Naive thymus-derived CD4-positive, alpha-beta T cell (primary cell): Measurements from ENCODE around the gene NUMB. TPM values are rescaled to one million over a fixed set of nuclear protein-coding genes. Genes with fewer than 3 reads are reported as not detected.

Experiments
- ATAC-seq: fragments of 150-1000 bp; cut with Tn5 transposase; 2 replicates; pipeline ENCODE4 v1.10.0; 2021; ENCODE audit warnings: mild to moderate bottlenecking, moderate library complexity
- CTCF ChIA-PET: fragments of 350-600 bp; sonication (Branson Sonifier 250); formaldehyde crosslinking; loops from one replicate; lab custom pipeline; 2021; ENCODE audit warnings: antibody characterized with exemption; lab: Charles Lee
- POLR2A ChIA-PET: fragments of 350-600 bp; sonication (Branson Sonifier 250); formaldehyde crosslinking; loops from one replicate; lab custom pipeline; 2021; ENCODE audit warnings: antibody characterized with exemption, inconsistent platforms; lab: Charles Lee
- DNase-seq, 9 donors: peaks; one replicate each; pipeline versions ENCODE4 v3.0.0 to v3.0.0-alpha.2; 2020 to 2022; ENCODE audit warnings: mixed read lengths in 1 of 9
- H3K27ac ChIP-seq: one replicate; pipeline ENCODE4 v1.7.0; 2013; ENCODE audit warnings: mild to moderate bottlenecking, low read depth, low read length, moderate library complexity
- H3K27me3 ChIP-seq, 2 donors: one replicate each; pipeline ENCODE4 v1.7.0; 2013; ENCODE audit warnings: low read length in 2 of 2, mild to moderate bottlenecking in 2 of 2, moderate library complexity in 2 of 2; ENCODE audit not compliant: control insufficient read depth in 2 of 2, insufficient read depth in 2 of 2
- H3K36me3 ChIP-seq, 3 experiments: 1 replicate in 2 of 3; 2 replicates in 1 of 3; pipeline ENCODE4 v1.7.0; 2013; ENCODE audit warnings: low read length in 3 of 3, mild to moderate bottlenecking in 3 of 3, moderate library complexity in 1 of 3; ENCODE audit not compliant: insufficient read depth in 3 of 3, control insufficient read depth in 2 of 3
- H3K4me1 ChIP-seq, 2 donors: one replicate each; pipeline ENCODE4 v1.7.0; 2013; ENCODE audit warnings: low read length in 2 of 2, mild to moderate bottlenecking in 2 of 2, moderate library complexity in 1 of 2; ENCODE audit not compliant: control insufficient read depth in 2 of 2, insufficient read depth in 2 of 2
- H3K4me3 ChIP-seq: 2 replicates; pipeline ENCODE4 v1.7.0; 2013; ENCODE audit warnings: mild to moderate bottlenecking, low read length
- H3K9me3 ChIP-seq, 3 experiments: 1 replicate in 2 of 3; 2 replicates in 1 of 3; pipeline ENCODE4 v1.7.0; 2013; ENCODE audit warnings: low read length in 3 of 3; ENCODE audit not compliant: control insufficient read depth in 2 of 3
- H3K27ac Mint-ChIP-seq, 9 donors: one replicate each; pipeline ENCODE4 v1.8.0; 2020 to 2022; ENCODE audit warnings: mixed read lengths in 9 of 9, mild to moderate bottlenecking in 8 of 9, moderate library complexity in 5 of 9, inconsistent platforms in 2 of 9
- H3K27me3 Mint-ChIP-seq, 5 donors: one replicate each; pipeline ENCODE4 v1.8.0; 2021 to 2022; ENCODE audit warnings: mixed read lengths in 5 of 5, mild to moderate bottlenecking in 1 of 5
- H3K36me3 Mint-ChIP-seq, 5 donors: one replicate each; pipeline ENCODE4 v1.8.0; 2020 to 2022; ENCODE audit warnings: mixed read lengths in 5 of 5, mild to moderate bottlenecking in 3 of 5, inconsistent platforms in 1 of 5
- H3K4me1 Mint-ChIP-seq, 7 donors: one replicate each; pipeline ENCODE4 v1.8.0; 2020 to 2022; ENCODE audit warnings: mixed read lengths in 7 of 7, mild to moderate bottlenecking in 3 of 7, inconsistent platforms in 1 of 7
- H3K4me3 Mint-ChIP-seq, 10 donors: one replicate each; pipeline ENCODE4 v1.8.0; 2020 to 2022; ENCODE audit warnings: mild to moderate bottlenecking in 10 of 10, mixed read lengths in 10 of 10, moderate library complexity in 6 of 10, inconsistent platforms in 2 of 10
- H3K9me3 Mint-ChIP-seq, 11 donors: one replicate each; pipeline ENCODE4 v1.8.0; 2020 to 2022; ENCODE audit warnings: mixed read lengths in 11 of 11, mild to moderate bottlenecking in 4 of 11, inconsistent platforms in 1 of 11, moderate library complexity in 1 of 11
- intact Hi-C, 2 donors: fragments of 100-400 bp; cut with micrococcal nuclease; formaldehyde crosslinking; loops; one replicate each; pipeline ENCODE4 v1.15.1; 2023
- polyA plus RNA-seq, 2 donors: library from polyadenylated mRNA; unstranded; fragments of 300-500 nt; fragmentation: Illumina TruSeq; gene quantifications; one replicate each; pipeline ENCODE4 v1.2.3, GENCODE V29; 2021
- total RNA-seq, 6 experiments: library from RNA in 5 of 6; stranded (reverse) in 5 of 6; gene quantifications; 1 replicate in 5 of 6; 2 replicates in 1 of 6; pipeline ENCODE4 v1.2.3 and lab custom pipeline; 2021 to 2026

The NUMB gene
- total and polyA plus RNA-seq, 7 experiments from 2014 or later: 32.7 to 90.6 (median 49.0) TPM

DNA sequence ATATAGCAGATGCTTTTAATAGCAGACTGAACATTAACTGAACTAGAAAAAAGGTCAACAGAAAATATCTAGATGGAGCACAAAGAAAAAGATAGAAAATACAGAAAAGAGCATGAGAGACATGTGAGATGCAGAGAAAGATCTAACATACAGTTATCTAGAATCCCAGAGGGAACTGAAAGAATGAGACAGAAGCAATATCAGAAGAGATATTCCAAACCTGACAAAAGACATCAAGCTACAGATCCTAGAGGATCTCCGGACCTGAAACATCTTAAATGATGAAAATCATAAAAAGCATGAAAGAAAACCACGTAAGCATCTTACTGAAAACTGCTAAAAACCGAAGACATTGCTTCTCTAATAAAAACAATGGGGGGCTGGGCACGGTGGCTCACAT is 75.0 kb downstream of the NUMB start:
- no peak overlapping the region for H3K4me3 Mint-ChIP-seq
- CTCF ChIA-PET: no interaction called here
- ATAC-seq: no peak

DNA sequence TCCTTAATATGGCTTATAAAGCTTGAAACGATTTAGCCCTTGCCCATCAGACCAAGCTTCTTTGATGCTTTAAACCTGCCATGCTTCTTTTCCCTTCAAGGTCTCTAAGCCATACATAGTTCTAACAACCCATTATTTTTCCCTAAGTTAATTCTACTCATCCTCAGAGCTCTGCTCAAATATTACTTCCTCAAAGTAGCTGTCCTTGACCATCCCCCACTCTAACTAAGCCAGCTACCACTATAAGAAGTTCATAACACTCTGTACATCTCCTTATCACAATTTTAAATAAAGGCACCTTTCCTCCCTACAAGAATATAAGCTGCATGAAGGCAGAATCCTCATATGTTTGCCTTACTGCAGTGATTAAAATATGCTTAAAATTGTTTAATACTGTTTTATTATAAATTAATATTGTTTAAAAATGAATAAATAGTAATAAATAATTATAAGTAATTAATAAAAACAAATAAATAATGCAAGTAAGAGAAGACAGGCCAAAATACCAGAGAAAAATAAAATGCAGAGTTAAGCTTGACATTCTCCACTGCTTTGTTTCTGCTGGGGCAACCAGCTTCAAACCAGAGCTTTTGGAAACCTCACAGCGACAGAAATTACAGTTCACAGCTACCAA is 76.8 kb downstream of the NUMB start:
- Mint-ChIP-seq H3K36me3 (peaks cover 5 to 45% (median 38%) of the 10 kb centered on the region in 5 donors), H3K4me1 (peaks cover 0 to 15% (median 8%) of the 10 kb centered on the region in 7 donors), H3K27ac (no peak overlapping the region), H3K4me3 (no peak overlapping the region), H3K9me3 (peaks cover 0 to 25% (median 13%) of the 10 kb centered on the region in 11 donors), H3K27me3 (no peaks in the 10 kb centered on the region)
- H3K4me1 ChIP-seq: no peaks in the 10 kb centered on the region
- no peaks in the 10 kb centered on the region for H3K27me3 ChIP-seq
- H3K27ac ChIP-seq: no peak overlapping the region
- CTCF ChIA-PET: interaction anchor here (0.6 kb wide), 1 partner anchor 8 kb away, joined by 4 read pairs; no protein-coding TSS in a partner anchor
- H3K4me3 ChIP-seq: no peak overlapping the region
- DNase-seq: no peak
- H3K36me3 ChIP-seq: no peaks in the 10 kb centered on the region
- no peak for ATAC-seq
- peaks cover 0 to 14% (median 0%) of the 10 kb centered on the region in 3 experiments for H3K9me3 ChIP-seq
- POLR2A ChIA-PET: interaction anchor here (0.6 kb wide), 1 partner anchor 14 kb away, joined by 4 read pairs; no protein-coding TSS in a partner anchor
- intact Hi-C loops: no loop called here

More for the DNA sequence above, 75.0 kb downstream of the NUMB start:
- peaks cover 0 to 25% (median 13%) of the 10 kb centered on the region in 11 donors for H3K9me3 Mint-ChIP-seq
- H3K27ac Mint-ChIP-seq: no peak overlapping the region
- intact Hi-C loops: no loop called here
- H3K4me3 ChIP-seq: no peak overlapping the region
- no peak overlapping the region for H3K27ac ChIP-seq
- H3K4me1 ChIP-seq: no peaks in the 10 kb centered on the region
- H3K36me3 Mint-ChIP-seq: peaks cover 5 to 50% (median 44%) of the 10 kb centered on the region in 5 donors
- DNase-seq: no peak
- H3K36me3 ChIP-seq: no peaks in the 10 kb centered on the region
- no peaks in the 10 kb centered on the region for H3K27me3 ChIP-seq
- POLR2A ChIA-PET: no interaction called here
- no peaks in the 10 kb centered on the region for H3K27me3 Mint-ChIP-seq
- peaks cover 0 to 14% (median 0%) of the 10 kb centered on the region in 3 experiments for H3K9me3 ChIP-seq
- H3K4me1 Mint-ChIP-seq: peaks cover 0 to 14% (median 8%) of the 10 kb centered on the region in 7 donors

DNA sequence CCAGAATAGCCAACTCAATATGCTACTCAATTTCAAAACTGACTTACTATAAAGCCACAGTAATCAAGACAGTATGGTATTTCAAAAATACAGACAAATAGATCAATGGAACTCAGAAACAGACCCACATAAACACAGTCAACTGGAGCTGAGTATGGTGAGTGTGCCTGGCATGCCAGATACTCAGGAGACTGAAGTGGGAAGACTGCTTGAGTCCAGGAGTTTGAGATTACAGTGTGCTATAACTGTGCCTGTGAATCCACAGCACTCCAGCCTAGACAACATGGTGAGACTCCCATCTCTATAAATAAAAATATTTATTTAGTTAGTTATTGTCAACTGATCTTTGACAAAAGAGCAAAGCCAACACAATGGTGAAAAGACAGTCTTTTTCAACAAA is 81.8 kb downstream of the NUMB start:
- Mint-ChIP-seq H3K9me3 (no peaks in the 10 kb centered on the region), H3K36me3 (peaks cover 4 to 19% (median 10%) of the 10 kb centered on the region in 5 donors), H3K4me1 (peaks cover 2 to 21% (median 8%) of the 10 kb centered on the region in 7 donors), H3K27me3 (no peaks in the 10 kb centered on the region), H3K4me3 (no peak overlapping the region), H3K27ac (no peak overlapping the region)
- Histone ChIP-seq H3K4me1 (no peaks in the 10 kb centered on the region), H3K27me3 (no peaks in the 10 kb centered on the region), H3K27ac (no peak overlapping the region), H3K36me3 (no peaks in the 10 kb centered on the region), H3K4me3 (no peak overlapping the region), H3K9me3 (no peaks in the 10 kb centered on the region)
- ATAC-seq (no peak), DNase-seq (no peak)
- intact Hi-C loops: no loop called here
- ChIA-PET CTCF (interaction anchor here (0.7 kb wide), 1 partner anchor 29 kb away, joined by 3 read pairs; no protein-coding TSS in a partner anchor), POLR2A (no interaction called here)

DNA sequence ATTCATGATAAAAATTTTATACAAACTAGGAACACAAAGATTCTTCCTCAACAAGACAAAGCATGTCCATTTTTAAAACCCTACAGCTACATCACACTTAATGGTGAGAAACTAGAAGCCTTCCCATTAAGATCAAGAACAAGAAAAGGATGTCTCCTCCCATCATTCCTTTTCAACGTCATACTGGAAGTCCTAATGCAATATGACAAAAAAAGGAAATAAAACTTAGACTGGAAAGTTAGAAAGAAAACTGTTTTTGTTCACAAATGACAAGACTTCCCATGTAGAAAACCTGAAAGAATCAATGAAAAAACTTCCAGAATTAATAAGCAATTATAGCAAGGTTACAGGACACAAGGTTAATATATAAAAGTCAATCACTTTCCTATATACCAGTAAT is 82.5 kb downstream of the NUMB start:
- H3K27ac Mint-ChIP-seq: no peak overlapping the region
- H3K27me3 Mint-ChIP-seq: no peaks in the 10 kb centered on the region
- H3K9me3 Mint-ChIP-seq: no peaks in the 10 kb centered on the region
- intact Hi-C loops: no loop called here
- no peaks in the 10 kb centered on the region for H3K36me3 ChIP-seq
- H3K4me1 Mint-ChIP-seq: peaks cover 2 to 14% (median 8%) of the 10 kb centered on the region in 7 donors
- H3K4me3 ChIP-seq: no peak overlapping the region
- no peaks in the 10 kb centered on the region for H3K9me3 ChIP-seq
- no peak overlapping the region for H3K27ac ChIP-seq
- CTCF ChIA-PET: no interaction called here
- no peaks in the 10 kb centered on the region for H3K27me3 ChIP-seq
- DNase-seq: no peak
- peaks cover 4 to 19% (median 9%) of the 10 kb centered on the region in 5 donors for H3K36me3 Mint-ChIP-seq
- H3K4me1 ChIP-seq: no peaks in the 10 kb centered on the region
- no peak for ATAC-seq
- POLR2A ChIA-PET: interaction anchor here (0.7 kb wide), 1 partner anchor 1742 kb away, joined by 3 read pairs; no protein-coding TSS in a partner anchor
- H3K4me3 Mint-ChIP-seq: no peak overlapping the region

DNA sequence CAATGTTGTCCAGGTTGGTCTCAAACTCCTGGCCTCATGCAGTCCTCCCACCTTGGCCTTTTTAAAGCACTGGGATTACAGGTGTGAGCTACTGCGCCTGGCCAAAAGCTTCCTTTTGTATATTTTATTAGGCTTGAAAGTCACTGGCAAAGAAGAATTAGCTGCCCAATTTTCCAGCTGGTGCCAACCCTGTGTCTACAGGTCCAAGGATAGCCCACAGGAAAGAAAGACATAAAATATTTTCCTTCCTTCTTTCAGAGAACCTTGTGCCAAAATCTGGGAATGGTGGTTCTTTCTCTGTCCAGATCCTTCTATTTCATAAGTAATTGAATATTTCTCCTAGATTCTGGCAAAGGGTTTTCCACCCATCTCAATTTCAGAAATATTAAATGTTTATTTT is 84.1 kb downstream of the NUMB start:
- no peaks in the 10 kb centered on the region for H3K27me3 Mint-ChIP-seq
- POLR2A ChIA-PET: interaction anchor here (0.8 kb wide), 1 partner anchor 8 kb away, joined by 3 read pairs; no protein-coding TSS in a partner anchor
- peaks cover 0 to 9% (median 2%) of the 10 kb centered on the region in 7 donors for H3K4me1 Mint-ChIP-seq
- H3K4me3 ChIP-seq: no peak overlapping the region
- no peak overlapping the region for H3K27ac Mint-ChIP-seq
- no peaks in the 10 kb centered on the region for H3K27me3 ChIP-seq
- H3K9me3 Mint-ChIP-seq: no peaks in the 10 kb centered on the region
- no peak overlapping the region for H3K27ac ChIP-seq
- CTCF ChIA-PET: no interaction called here
- DNase-seq (no peak), ATAC-seq (no peak)
- intact Hi-C loops: no loop called here
- peaks cover 0 to 13% (median under 1%) of the 10 kb centered on the region in 5 donors for H3K36me3 Mint-ChIP-seq
- H3K9me3 ChIP-seq: no peaks in the 10 kb centered on the region
- H3K4me1 ChIP-seq: no peaks in the 10 kb centered on the region
- no peak overlapping the region for H3K4me3 Mint-ChIP-seq
- H3K36me3 ChIP-seq: no peaks in the 10 kb centered on the region

DNA sequence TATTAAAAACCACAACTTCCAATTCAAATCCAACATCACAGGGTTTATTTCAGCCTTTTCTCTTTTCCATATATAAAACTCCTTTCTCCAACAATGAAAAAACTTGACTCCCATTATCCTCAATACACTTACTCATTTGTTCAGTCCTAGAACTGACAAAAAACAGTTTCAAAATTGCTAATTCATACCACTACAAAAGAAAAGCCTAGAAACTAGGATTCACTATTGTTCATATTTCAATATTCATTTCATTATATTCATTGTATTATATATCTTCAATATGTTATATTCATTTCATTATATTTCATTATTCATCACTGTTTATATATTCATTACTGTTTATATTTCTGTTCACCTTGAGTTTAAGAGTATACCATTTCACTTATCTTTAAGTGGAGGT is 85.8 kb downstream of the NUMB start:
- Mint-ChIP-seq H3K27ac (no peak overlapping the region), H3K4me3 (no peak overlapping the region), H3K36me3 (peaks cover 0 to 4% (median 0%) of the 10 kb centered on the region in 5 donors), H3K9me3 (no peaks in the 10 kb centered on the region), H3K27me3 (no peaks in the 10 kb centered on the region), H3K4me1 (peaks cover 0 to 9% (median 2%) of the 10 kb centered on the region in 7 donors)
- intact Hi-C loops: no loop called here
- Histone ChIP-seq H3K27me3 (no peaks in the 10 kb centered on the region), H3K4me1 (no peaks in the 10 kb centered on the region), H3K9me3 (no peaks in the 10 kb centered on the region), H3K4me3 (no peak overlapping the region), H3K36me3 (no peaks in the 10 kb centered on the region), H3K27ac (no peak overlapping the region)
- CTCF ChIA-PET: interaction anchor here (0.7 kb wide), 1 partner anchor 9 kb away, joined by 4 read pairs; no protein-coding TSS in a partner anchor
- DNase-seq: no peak
- POLR2A ChIA-PET: no interaction called here
- ATAC-seq: no peak
